HG02623 (cell line): ENCODE data around the gene CCDC74B.
"Not testable (repeated sequence)": the region's sequence is repeated elsewhere in the genome, so short reads cannot be mapped to it uniquely, and the experiment has no call there.

Source experiments
- ATAC-seq: cut with Tn5 transposase; IDR thresholded peaks from one replicate; pipeline ENCODE4 v1.9.1; 2021; ENCODE audit warnings: moderate library complexity; ENCODE audit not compliant: unreplicated experiment

CCDC74B gene

DNA sequence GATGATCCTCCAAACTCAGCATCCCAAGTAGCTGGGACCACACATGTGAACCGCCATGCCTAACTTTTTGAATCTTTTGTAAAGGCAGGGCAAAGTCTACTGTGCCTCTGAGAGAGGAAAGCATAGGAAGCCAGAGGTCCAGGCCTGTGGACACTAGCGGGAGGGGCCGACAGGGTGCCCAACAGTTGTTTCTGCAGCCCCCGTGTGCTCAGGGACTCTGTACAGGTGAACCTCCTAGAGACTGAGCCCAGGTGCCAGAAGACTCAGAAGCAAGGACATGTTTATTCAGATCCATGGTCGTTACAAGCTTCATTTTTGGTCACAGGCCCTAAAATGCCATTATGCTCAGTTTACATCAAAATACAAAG, 6.2 kb upstream of the CCDC74B start:
- ATAC-seq: not testable (repeated sequence)

DNA sequence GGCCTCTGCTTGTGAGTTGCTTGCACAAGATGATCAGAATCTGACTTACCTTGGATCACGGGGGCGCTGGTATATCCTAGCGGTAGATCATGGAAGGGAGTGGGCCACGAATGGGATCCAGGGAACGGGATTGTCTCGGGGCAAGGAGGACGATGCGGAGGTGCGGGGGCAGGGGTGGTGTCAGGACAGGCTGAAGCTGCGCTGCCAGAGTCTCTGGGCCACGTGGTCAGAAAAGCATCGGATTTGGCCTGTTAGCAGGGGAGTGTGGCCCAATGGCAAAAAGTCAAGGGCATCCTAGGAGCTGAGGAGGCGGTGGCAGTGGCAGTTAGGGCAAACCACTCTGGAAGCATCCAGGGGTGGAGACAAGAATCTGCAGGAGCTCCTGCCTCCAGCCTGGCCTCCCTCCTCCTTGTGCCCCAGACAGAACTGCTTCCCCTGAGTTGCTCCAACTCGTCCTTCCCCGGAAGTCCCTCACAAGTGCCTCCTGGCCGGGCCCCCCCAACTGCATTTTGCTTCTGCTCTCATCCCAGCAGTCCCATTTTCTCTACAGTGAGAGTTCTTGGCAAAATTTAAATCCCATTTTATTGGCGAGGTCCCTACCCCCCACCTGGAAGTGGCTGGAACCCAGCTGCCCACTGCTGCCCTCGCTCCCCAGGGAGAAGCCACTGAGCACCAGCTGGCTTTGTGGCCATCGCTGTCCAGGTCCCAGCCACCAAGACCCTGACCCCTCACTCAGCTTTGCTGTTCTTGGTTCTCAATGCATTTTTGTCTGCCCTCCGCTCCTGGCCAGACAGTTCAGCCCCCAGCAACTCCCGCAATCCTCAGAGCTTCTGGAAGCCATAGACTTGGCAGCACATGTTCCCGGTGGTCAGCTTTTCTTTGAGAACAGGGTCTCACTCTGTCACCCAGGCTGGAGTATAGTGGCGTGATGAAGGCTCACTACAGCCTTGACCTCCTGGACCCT, 5.6 kb upstream of the CCDC74B start:
- ATAC-seq: no peak

DNA sequence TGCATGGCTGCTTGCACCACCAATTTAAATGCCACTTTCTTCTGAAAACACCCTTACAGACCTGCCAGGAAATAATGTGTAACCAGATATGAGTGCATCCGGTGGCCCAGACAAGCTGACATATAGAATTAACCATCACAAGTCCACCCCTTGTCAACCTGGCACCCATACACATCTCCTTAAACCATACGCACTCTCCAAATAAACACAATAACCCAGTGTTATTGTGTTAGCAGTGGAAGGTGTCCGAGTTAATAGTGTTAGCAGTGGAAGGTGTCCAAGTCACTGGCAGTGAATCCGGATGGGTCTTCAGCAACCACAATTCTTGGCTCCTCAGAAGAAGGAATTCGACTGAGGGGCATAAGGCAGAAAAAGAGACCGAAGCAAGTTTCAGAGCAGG, 3.6 kb upstream of the CCDC74B start:
- not testable (repeated sequence) for ATAC-seq

DNA sequence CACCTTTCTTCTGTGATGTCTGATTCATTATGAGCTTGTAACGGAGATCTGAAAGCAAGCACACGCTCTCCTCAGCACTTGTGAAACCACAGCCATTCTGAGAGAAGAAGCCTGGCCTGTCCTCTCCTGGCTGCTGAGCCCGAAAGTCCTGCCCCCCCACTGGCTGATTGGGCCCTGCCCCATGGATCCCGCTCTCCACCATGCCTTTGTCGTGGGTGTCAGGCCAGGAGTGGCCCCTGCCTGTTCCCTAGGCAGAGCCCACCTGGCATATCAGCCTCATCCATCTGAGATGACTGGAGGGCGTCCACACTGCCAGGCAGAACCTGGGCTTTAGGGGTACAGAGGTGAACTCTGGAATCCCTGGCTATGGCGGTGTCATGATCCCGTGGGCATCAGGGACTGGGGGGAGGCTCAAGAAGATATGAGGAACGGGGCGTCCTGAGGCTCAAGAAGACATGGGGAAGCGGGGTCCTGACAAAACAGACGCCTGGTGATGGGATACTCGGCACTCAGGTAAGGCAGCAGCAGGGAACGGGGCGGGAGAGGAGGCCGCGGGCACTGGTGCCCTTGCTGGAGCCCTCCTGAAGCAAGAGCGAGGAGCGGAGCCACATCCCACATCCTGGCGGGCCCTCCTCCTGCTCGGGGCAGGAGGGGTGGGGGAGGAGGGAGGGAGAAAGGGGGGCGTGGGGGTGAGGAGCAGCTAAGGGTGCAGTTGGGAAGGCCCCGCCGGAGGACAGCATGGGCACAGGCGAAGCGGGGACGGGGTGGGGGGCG, 1.5 kb downstream of the CCDC74B start:
- ATAC-seq: not testable (repeated sequence)

DNA sequence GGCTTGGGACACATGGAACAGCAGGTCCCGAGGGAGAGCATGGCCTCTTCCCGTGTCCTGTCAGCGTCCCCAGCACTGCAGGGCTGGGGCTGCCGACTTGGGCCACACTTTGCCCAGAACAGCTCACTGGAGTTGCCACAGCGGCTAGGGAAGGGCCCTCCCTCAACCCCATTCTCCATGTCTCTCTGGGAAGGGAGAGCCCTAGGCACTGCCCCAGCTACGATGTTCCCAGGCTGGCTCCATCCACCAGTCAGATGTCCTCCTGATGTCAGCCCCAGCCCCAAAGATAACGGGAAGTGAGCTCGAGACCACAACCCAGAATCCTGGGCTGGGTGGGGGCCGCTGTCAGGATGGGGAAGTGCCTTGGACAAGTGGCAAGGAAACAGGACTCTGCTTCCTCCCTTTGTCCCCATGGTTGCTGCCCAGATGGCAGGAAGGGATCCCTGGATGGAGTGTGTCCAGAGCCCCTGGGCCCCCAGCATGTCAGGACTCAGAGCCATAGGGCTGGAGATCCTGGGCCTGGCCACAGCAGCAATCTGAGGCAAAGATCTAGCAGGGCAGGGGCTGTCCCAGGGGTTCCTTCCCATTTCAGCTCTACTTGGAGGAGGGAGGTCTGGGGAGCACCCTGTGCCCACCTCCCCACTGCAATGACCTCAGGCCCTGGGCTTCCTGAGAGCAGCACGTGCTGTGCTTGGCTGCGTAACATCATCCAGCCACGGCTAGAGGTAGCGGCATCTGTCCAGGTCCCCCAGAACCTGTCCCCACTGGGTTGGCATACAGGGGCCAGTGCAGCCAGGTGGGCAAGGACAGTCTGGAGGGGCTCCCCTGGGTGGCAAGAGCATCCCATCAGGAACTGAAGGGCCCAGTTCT, 2.3 kb downstream of the CCDC74B start:
- ATAC-seq: not testable (repeated sequence)

DNA sequence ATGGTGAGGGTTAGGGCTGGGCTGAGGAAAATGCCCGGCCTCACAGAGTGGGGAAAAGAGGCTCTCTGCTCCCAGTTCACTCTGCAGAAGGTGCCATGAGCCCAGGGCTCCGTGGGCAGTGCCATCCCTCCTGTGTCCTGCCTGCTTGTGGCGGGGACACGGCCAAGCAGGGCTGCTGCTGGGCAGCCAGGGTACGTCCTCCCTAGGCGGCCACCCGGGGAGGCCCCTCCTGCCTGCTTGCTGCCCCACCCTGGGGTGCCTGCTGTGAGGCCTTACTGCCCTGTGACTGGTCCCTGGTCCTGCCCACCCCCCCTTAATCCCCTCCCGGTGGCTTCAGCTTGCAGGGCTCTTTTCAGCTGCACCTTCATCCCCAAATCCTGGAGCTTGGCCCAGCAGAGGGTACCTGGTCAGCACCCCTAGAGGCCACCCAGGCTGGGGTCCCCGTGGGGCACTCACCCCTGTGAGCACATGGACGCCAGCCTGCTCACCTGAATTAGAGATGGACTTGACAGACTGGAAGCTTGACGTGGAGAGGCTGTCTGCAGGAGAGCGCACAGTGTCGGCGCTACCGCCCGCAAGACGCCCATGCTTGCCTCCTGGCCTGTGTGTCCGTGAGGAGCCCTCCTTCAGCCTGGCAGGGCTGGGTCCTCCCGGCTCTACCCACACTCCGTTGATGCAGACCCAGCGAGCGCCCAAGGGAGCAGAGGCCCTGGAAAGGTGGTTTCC, 3.1 kb downstream of the CCDC74B start:
- not testable (repeated sequence) for ATAC-seq

DNA sequence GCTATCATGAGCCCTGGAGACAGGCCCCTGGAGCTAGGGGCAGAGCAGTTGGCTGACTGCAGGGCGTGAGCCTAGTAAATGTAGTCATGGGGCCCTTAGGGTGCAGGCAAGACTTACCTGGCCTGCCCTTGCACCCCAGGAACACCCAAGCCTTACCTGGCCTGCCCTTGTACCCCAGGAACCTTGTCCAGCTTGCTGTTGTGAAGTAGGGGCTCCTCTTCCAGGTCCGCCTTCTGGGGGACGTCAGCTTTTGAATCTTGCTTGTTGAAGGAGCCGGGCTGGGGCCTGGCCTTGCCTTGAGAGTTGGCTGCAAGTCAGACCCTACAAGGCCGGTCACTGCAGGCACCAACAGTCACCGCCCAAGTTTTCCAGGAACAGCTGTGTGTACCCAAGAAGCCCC, 3.9 kb downstream of the CCDC74B start:
- not testable (repeated sequence) for ATAC-seq

DNA sequence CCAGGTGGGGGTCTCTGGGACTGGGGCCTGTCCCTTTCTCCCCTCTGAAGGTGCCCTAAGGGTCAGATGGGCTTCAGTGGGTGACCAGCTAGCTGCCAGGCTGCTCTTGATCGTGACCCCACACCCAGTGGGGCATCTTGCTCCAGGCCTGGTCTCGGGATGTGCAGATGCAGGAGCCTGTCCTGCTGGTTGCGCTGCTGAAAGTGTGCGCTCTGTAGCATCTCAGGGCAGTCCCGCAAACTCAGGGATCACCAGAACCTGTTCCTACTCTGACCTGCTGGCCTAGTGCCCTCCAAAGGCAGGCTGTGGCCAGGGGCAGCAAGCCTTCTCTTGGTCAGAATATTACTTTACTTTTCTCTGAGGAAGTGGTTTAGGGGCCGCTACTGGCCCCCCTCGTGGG, 4.4 kb downstream of the CCDC74B start:
- ATAC-seq: not testable (repeated sequence)

DNA sequence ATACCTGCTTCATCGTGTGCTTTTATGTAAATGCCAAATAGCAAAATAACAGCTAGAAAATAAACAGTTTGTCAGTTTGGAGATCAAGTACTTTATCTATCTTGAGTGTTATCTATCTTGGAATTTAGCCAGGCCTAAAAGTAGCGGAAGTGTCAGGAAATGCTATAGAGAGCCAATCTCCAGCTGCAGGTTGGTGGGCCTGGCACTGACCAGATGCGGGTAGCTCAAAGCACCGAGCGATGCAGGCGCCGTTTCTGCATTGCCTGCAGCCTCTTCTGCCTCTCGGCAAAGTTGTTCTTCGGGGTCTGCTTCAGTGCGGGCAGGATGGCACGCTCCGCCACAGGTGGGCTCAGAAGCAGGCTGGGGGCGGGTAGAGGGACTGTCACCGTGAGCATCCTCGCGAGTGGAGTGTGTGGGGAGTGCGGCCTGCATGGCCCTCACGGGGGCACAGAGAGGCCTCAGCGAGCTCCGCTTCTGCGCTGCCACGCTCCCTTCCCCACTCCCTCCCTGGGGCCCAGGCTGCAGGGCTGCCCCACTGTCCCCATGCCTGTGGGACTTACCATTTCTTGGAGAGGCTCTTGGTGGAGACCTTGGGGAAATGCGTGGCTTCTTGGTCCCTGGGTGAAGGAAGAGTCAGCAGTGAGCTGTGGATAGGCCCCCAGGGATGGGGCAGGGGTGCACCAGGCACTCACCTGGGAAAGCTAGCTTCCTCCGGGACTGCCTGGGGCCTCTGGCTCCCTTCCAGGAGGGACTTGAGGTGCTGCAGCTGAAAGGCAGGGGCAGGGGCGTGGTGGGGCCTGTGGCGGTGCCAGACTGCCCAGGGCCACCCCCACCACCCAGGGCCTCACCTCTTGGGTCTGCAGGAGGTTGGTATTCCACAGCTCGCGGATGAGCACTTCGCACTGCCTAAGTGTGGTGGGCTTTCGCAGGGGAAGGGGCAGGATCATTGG, 5.3 kb downstream of the CCDC74B start:
- not testable (repeated sequence) for ATAC-seq

DNA sequence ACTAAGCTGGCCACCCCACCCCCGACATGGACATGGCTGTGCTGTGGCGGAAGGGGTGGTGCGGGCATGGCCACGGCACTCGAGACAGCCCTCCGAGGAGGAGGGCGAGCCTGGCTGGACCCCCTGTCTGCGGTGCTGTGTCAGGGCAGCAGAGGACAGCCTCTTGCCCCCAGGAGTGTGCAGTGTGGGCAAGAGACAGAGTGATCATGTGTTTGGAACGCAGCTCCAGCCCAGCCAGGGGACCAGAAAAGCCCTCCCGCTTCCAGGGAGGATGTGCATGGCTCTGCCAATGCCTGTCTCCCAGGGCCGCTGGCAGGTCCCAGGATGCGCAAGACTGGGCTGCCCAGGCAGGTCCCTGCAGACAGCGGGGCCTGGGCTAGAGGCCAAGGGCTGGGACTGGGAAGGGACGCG, 6.1 kb downstream of the CCDC74B start:
- not testable (repeated sequence) for ATAC-seq

DNA sequence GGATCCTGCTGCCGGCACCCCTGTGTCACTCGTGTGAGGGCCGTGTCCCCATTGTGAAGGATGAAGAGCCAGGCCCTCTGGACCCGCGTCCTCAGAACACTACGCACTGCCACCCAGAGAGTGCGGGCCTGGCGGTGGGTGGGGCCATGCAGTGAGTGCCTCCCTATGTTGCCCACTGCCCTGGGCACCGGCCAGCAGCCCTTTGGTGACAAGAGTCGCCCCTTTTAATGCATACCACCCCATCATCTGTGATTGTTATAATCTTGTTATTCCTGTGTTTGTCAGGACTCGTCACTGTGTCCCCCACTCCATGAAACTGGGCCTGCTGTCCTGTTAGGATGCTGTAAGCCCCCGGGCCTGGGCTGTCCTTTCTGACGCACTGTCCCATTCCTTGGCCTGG, 6.6 kb downstream of the CCDC74B start:
- ATAC-seq: not testable (repeated sequence)

DNA sequence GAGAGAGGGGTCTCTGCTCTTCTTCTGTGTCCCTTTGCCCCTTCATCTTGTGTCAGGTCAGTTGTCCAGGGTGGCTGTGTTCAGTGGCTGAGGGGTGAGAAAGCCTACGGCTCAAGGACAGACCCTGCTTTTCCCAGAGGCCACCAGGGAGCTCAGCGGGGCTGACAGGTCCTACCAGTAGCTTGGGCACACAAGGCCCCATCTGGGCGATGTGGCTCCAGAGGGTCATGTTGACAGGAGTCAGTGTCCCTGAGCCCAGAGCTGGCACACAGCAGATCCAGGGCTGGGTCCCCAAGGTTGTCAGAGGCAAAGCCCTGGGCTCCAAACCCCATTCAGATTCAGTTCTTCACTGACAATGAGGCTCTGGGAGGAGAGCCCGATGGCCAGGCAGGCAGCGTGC, 7.8 kb downstream of the CCDC74B start:
- not testable (repeated sequence) for ATAC-seq

DNA sequence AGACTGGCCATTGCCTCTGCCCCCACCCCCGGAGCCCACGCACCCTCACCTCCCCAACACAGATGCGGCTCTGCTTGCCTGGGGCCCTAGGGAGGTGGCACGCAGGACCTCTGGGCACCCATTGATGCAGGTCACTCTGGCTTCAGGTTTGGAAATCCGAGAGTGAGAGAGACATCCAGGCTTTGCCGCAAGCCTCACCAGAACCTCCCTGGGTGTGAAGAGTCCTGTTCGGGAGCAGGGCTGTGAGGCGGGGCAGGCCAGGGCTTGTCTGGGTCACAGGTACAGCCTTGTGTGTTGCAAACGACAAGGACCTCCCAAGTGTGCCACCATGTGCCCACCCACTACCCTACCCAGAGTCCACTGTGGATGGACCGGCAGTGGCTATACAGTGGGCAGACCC, 8.4 kb downstream of the CCDC74B start:
- ATAC-seq: not testable (repeated sequence)

DNA sequence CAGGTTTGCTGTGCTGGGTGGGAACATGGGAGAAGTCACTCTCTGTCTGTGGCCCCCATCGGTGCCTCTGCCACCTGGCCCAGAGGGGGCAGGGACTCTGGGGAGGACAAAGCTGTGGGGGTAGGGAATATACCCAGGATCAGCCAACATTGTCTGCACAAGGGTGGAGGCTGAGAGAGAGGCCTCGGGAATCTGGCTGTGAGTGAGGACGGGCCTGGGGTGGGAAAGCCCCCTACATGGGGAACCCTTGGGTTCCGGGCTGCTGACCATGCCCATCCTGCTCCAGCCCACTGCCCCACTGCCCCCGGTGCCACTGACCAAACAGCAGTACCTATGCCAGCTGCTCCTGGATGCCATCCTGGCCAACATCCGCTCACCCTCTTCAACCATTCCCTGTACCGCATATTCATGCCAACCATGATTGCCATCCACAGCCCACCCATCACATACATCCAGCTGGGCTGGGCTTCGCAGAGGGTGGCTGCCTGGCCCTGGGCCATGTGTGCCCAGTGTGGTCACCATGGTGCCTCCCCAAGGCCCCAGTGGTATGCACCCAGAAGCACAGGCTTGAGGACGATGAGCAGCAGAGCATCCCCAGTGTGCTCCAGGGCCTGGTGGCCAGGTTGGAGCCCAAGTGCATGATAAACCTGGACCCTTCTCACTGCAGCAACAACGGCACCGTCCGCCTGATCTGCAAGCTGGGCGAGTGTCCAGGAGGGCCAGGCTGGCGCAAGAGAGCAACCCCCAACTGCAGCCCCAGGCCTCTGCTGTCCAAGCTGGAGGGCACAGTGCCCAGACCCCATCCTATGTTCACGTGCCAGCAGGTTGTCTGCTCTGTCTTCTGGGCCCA, 9.0 kb downstream of the CCDC74B start:
- no peak for ATAC-seq

DNA sequence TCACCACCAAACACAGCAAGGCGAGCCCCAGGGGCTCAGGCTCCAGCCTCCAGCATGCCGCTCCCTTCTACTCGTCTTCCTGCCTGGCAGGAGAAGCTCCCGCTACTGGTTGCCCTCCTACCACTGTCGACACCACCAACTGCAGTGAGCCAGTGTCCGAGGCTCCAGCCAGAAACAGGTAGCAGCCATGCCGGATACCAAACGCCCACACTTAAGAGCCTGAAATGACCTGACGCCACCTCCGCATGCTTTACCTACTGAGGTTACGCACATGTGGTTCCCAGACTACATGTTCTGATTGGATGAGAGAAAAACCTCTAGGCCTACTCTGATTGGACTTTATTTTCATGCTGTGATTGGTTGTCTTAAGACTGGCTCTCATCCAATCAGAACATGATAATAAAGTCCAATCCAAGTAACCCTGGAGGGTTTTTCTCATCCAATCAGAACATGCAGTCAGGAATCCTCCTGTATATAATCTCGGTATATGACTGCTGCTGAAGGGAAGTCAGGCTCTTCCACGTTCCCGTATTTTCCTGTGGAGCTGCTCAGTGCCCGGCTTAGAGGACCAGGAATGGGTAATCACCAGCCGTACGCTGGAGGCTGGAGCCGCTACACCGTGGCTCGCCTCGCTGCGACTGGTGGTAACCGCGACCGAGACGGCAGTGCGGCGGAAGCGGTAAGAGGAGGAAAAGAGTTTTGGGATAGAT, 15.6 kb downstream of the CCDC74B start, which contains the start of gene POTEF:
TSS of gene POTEF (minus strand) at position 103 of the 710 bp plus-strand sequence. CDS start 8,707 bp downstream, outside the sequence.
- ATAC-seq: not testable (repeated sequence)

DNA sequence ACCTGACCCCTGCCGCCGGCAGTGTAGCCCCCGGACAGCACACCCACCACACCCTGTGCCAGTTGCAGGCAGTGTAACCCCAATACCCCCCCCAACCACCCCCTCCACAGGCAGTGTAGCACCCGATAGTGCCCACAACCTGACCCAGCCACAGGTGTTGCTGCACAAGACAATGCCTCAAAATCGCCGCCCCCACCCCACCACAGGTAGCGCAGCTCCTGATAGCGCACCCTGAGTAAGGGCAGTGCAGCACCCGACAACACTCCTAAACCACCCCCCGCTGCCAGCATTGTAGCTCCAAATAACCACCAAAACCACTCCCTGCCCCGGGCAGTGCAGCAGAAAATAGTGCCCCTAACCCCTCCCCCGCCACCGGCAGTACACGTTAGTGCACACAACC, 16.4 kb downstream of the CCDC74B start:
- ATAC-seq: not testable (repeated sequence)

DNA sequence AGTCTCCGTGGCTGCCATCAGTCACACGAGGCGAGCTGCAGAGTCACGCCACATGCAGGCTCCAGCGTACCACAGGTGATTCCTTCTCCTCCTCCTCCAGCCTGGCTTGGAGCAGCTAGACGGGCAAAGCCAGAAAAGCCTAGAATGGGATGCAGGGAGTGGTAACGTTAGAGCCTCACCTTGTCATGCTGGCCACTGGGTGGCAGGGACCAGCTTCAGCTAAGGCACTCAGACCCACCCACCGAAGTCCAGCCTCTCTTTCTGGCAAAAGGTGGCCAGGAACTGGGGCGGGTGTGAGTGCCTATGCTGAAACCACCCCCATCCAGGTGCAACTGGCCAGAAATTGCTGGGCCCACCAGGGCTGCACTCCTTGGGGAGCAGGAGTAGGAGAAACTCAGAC, 17.2 kb downstream of the CCDC74B start:
- not testable (repeated sequence) for ATAC-seq
